Neural crest cell (in vitro differentiated cells): Measurements from ENCODE around the gene GJC1. TPM values are rescaled to one million over a fixed set of nuclear protein-coding genes. Genes with fewer than 3 reads are reported as not detected.

Experiments
- DNase-seq: peaks from one replicate; pipeline ENCODE4 v3.0.0; 2021; ENCODE audit warnings: low read depth, mixed read lengths, low spot score
- H3K27ac Mint-ChIP-seq: one replicate; pipeline ENCODE4 v1.8.0; 2021; ENCODE audit warnings: mild to moderate bottlenecking, mixed read lengths; ENCODE audit not compliant: unreplicated experiment
- H3K27me3 Mint-ChIP-seq: 2 replicates; pipeline ENCODE4 v1.8.0; 2021; ENCODE audit warnings: low read depth, mild to moderate bottlenecking, mixed read lengths
- H3K36me3 Mint-ChIP-seq: 2 replicates; pipeline ENCODE4 v1.8.0; 2021; ENCODE audit warnings: low read depth, mild to moderate bottlenecking, mixed read lengths
- H3K4me1 Mint-ChIP-seq: 2 replicates; pipeline ENCODE4 v1.8.0; 2021; ENCODE audit warnings: mixed read lengths
- H3K4me3 Mint-ChIP-seq: one replicate; pipeline ENCODE4 v1.8.0; 2021; ENCODE audit warnings: mild to moderate bottlenecking, mixed read lengths
- H3K9me3 Mint-ChIP-seq: 2 replicates; pipeline ENCODE4 v1.8.0; 2021; ENCODE audit warnings: mixed read lengths
- CTCF ChIP-seq: fragments of 200-600 bp; sonication (generic); conservative IDR thresholded peaks from 2 replicates; pipeline ENCODE4 v1.5.0; 2021; ENCODE audit warnings: antibody characterized with exemption, mild to moderate bottlenecking
- total RNA-seq: library from RNA; stranded (reverse); gene quantifications from 2 replicates; pipeline ENCODE4 v1.2.1, GENCODE V29; 2021

The GJC1 gene
- total RNA-seq, 1 donor from 2014 or later, result 145 TPM

- DNase-seq, result no peak
- H3K4me1 Mint-ChIP-seq, result peaks cover 4% of the 10 kb centered on the region
- H3K27me3 Mint-ChIP-seq, result no peaks in the 10 kb centered on the region
- TF ChIP-seq CTCF, result no peak
- H3K36me3 Mint-ChIP-seq, result peaks cover 8% of the 10 kb centered on the region
- H3K4me3 Mint-ChIP-seq, result no peak overlapping the region
- H3K9me3 Mint-ChIP-seq, result no peaks in the 10 kb centered on the region
- no peak overlapping the region for H3K27ac Mint-ChIP-seq
These were observed 22.8 kb downstream of the GJC1 start for GRCh38 chr17:44807093-44807816.

GRCh38 chr17:44804302-44805089 lies 25.6 kb downstream of the GJC1 start:
- no peak overlapping the region for H3K27ac Mint-ChIP-seq
- peaks cover 4% of the 10 kb centered on the region for H3K4me1 Mint-ChIP-seq
- H3K36me3 Mint-ChIP-seq, result peaks cover 10% of the 10 kb centered on the region
- no peaks in the 10 kb centered on the region for H3K9me3 Mint-ChIP-seq
- H3K4me3 Mint-ChIP-seq, result no peak overlapping the region
- no peaks in the 10 kb centered on the region for H3K27me3 Mint-ChIP-seq
- no peak for TF ChIP-seq CTCF
- no peak for DNase-seq

GRCh38 chr17:44801880-44802279 lies 28.2 kb downstream of the GJC1 start:
- Mint-ChIP-seq H3K4me3 (no peak overlapping the region), H3K27ac (no peak overlapping the region), H3K27me3 (no peaks in the 10 kb centered on the region), H3K4me1 (peaks cover 11% of the 10 kb centered on the region), H3K36me3 (peaks cover 13% of the 10 kb centered on the region), H3K9me3 (no peaks in the 10 kb centered on the region)
- no peak for TF ChIP-seq CTCF
- DNase-seq, result no peak

GRCh38 chr17:44798356-44798755 lies 31.7 kb downstream of the GJC1 start:
- TF ChIP-seq CTCF, result no peak
- H3K36me3 Mint-ChIP-seq, result peaks cover 9% of the 10 kb centered on the region
- H3K27ac Mint-ChIP-seq, result no peak overlapping the region
- peaks cover 40% of the 10 kb centered on the region for H3K4me1 Mint-ChIP-seq
- H3K9me3 Mint-ChIP-seq, result no peaks in the 10 kb centered on the region
- H3K4me3 Mint-ChIP-seq, result no peak overlapping the region
- no peak for DNase-seq
- no peaks in the 10 kb centered on the region for H3K27me3 Mint-ChIP-seq

- H3K9me3 Mint-ChIP-seq, result no peaks in the 10 kb centered on the region
- DNase-seq, result no peak
- H3K4me3 Mint-ChIP-seq, result no peak overlapping the region
- TF ChIP-seq CTCF, result no peak
- peaks cover 36% of the 10 kb centered on the region for H3K4me1 Mint-ChIP-seq
- H3K36me3 Mint-ChIP-seq, result peaks cover 7% of the 10 kb centered on the region
- no peaks in the 10 kb centered on the region for H3K27me3 Mint-ChIP-seq
- H3K27ac Mint-ChIP-seq, result no peak overlapping the region
These were observed 32.3 kb downstream of the GJC1 start for GRCh38 chr17:44797802-44798201.
